ENCODE measurements around the gene RETREG1. TPM values are rescaled to one million over a fixed set of nuclear protein-coding genes. Genes with fewer than 3 reads are reported as not detected.
"Not testable (repeated sequence)": the region's sequence is repeated elsewhere in the genome, so short reads cannot be mapped to it uniquely, and the experiment has no call there.

The RETREG1 gene
- total and polyA plus RNA-seq, 2 experiments from 2014 or later: 2.3 to 3.6 TPM

GRCh38 chr5:16541592-16541991, 75.2 kb downstream of the RETREG1 start:
- H3K36me3 ChIP-seq (ENCODE audit: insufficient read depth); H2AFZ ChIP-seq; H4K20me1 ChIP-seq (replicated peaks; ENCODE audit: insufficient read depth); H3K4me3 ChIP-seq; H3K9me2 ChIP-seq (ENCODE audit: insufficient read depth); H3K27me3 Mint-ChIP-seq (ENCODE audit: insufficient read depth, low read depth, poor library complexity); H3K4me2 ChIP-seq; H3K27ac Mint-ChIP-seq; H3K4me1 ChIP-seq (ENCODE audit: insufficient read depth); H3K79me2 ChIP-seq (replicated peaks; ENCODE audit: insufficient read depth); DNase-seq (ENCODE audit: low spot score); H3K4me3 Mint-ChIP-seq; ATAC-seq; H3K4me1 Mint-ChIP-seq; H3F3A ChIP-seq (replicated peaks; ENCODE audit: low read depth); H3K27me3 ChIP-seq (ENCODE audit: insufficient read depth); H3K36me3 Mint-ChIP-seq (ENCODE audit: low read depth); H3K9me3 Mint-ChIP-seq; H3K27ac ChIP-seq (ENCODE audit: low read depth): not testable (repeated sequence)

- H3K27me3 Mint-ChIP-seq (ENCODE audit: insufficient read depth, low read depth, poor library complexity): peaks cover 9% of the 10 kb centered on the region
- H3K36me3 Mint-ChIP-seq (ENCODE audit: low read depth): no peaks in the 10 kb centered on the region; the same call in 2 of the 3 replicates
- no peaks in the 10 kb centered on the region for H3K79me2 ChIP-seq (replicated peaks; ENCODE audit: insufficient read depth)
- no peak overlapping the region for H2AFZ ChIP-seq
- H4K20me1 ChIP-seq (replicated peaks; ENCODE audit: insufficient read depth): no peaks in the 10 kb centered on the region
- no peak overlapping the region for H3K4me2 ChIP-seq
- H3F3A ChIP-seq (replicated peaks; ENCODE audit: low read depth): no peaks in the 10 kb centered on the region
- no peak overlapping the region for H3K27ac Mint-ChIP-seq
- no peaks in the 10 kb centered on the region for H3K27me3 ChIP-seq (ENCODE audit: insufficient read depth)
- no peak overlapping the region for H3K27ac ChIP-seq (ENCODE audit: low read depth)
- no peaks in the 10 kb centered on the region for H3K9me2 ChIP-seq (ENCODE audit: insufficient read depth)
- H3K4me1 ChIP-seq (ENCODE audit: insufficient read depth): no peaks in the 10 kb centered on the region
- ATAC-seq (no peak), DNase-seq (ENCODE audit: low spot score) (no peak)
- no peaks in the 10 kb centered on the region for H3K36me3 ChIP-seq (ENCODE audit: insufficient read depth)
- no peaks in the 10 kb centered on the region for H3K4me1 Mint-ChIP-seq
- TF ChIP-seq STAT1 (IDR thresholded peaks at IDR 0.05; ENCODE audit: unreplicated experiment) (no peak), NANOG (IDR thresholded peaks at IDR 0.05; ENCODE audit: borderline replicate concordance) (no peak), EZH2phosphoT487 (IDR thresholded peaks at IDR 0.05; ENCODE audit: unreplicated experiment) (no peak), JUNB (IDR thresholded peaks at IDR 0.05; ENCODE audit: unreplicated experiment) (no peak), CTCF (conservative IDR thresholded peaks at IDR 0.05; ENCODE audit: low read depth in 2 of 2) (no peak), ETS1 (IDR thresholded peaks at IDR 0.05) (no peak), REST (IDR thresholded peaks at IDR 0.05; ENCODE audit: unreplicated experiment) (no peak), CREB1 (CRISPR knock-in tag; IDR thresholded peaks at IDR 0.05; ENCODE audit: low read depth) (no peak), ZNF331 (CRISPR knock-in tag; IDR thresholded peaks at IDR 0.05; ENCODE audit: low read depth) (no peak)
- H3K9me3 Mint-ChIP-seq: no peaks in the 10 kb centered on the region; the same call in 2 of the 3 replicates
- no peak overlapping the region for H3K4me3 ChIP-seq
- H3K4me3 Mint-ChIP-seq: no peak overlapping the region
Observed at GRCh38 chr5:16540421-16540820, 76.4 kb downstream of the RETREG1 start.

Measured in GM23338 (cell line).